NT2/D1 (cell line): ENCODE measurements around the gene MPG.

Experiments used
- SUZ12 ChIP-seq: IDR thresholded peaks from 2 replicates; pipeline ENCODE4 v1.6.1; 2011; ENCODE audit not compliant: insufficient read length, insufficient read depth; ENCODE audit errors: extremely low read depth
- YY1 ChIP-seq: IDR thresholded peaks from 2 replicates; pipeline ENCODE4 v1.6.1; 2011; ENCODE audit not compliant: insufficient read length, insufficient read depth
- ZNF274 ChIP-seq: IDR thresholded peaks from 2 replicates; pipeline ENCODE4 v1.6.1; 2011; ENCODE audit warnings: mild to moderate bottlenecking, low read depth, low read length

DNA sequence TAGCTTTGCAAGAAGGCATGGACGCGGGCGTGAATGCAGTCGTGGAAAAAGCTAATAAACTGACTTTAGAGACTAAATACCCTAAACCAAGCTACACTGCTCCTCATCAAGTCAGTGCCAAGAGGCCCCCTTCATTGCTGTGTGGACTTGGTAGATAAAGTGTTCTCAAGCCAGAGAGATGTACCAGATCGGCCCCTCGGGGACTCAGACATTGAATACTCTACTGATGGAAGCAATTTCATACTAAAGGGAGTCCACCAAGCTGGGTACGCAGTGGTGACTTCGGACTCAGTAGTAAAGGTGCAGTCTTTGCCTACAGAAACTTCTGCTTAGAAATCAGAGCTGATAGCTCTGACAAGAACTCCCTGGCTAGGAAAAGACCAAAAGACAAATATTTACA lies 33.4 kb upstream of the MPG start:
- TF ChIP-seq YY1 (no peak), SUZ12 (no peak), ZNF274 (no peak)
